ENCODE measurements around the gene APOM.

The APOM gene

DNA sequence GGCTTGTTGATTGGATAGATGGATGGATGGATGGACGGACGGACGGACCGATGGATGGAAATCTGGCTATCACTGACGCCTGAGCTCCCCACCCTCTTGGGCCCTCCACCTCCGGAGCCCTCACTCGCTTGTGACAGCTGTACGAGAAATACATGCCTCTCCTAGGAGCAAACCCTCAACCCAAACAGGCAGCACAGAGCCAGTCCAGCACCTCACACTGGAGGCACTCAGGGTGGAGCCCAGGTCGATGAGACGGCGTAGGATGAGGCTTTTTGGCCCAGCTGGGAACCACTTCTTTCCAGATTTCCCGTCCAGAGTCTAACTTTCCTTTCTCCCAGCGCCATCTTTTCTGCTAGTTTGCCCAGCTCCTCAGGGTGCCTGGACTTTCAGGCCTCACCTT is 27.9 kb downstream of the APOM start:
- no peak for DNase-seq

DNA sequence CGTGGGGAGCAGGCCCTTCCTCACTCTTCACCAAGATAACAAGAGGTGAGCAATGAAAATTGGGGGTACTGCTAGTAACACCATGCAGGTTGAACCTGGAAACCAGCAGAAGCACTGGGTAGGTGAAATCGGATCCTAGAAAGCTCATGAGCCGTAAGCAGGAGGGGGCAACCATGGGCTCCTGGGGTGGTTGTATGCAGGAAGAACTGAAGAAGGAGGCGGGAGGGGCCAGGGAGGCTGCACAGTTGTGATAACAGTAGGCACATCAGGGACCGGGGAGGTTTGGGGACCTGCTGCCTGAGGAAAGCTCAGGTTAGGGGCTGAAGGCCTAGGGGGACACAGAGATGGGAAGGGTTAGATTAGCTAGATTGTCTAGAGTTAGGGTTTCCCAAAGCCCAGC is 30.8 kb downstream of the APOM start:
- DNase-seq: no peak

DNA sequence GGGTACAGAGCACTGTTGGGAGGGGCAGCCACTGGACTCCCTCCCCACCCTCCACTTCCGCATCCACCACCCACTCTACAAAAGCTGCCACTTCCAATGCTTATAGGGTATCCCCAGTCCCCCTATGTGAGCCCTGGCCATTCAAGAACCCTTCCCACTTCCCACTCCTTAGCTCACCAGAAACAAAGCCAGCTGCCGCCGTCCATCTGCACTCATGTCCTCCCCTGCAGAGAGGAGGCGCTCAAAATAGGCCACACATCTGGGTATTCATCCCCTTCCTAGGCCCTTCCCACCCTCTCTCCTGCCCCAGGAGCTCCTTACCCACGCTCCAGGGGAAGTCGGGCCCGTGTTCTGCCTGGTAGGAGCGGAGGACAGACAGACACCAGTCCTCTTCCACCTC is 31.6 kb downstream of the APOM start:
- no peak for DNase-seq

DNA sequence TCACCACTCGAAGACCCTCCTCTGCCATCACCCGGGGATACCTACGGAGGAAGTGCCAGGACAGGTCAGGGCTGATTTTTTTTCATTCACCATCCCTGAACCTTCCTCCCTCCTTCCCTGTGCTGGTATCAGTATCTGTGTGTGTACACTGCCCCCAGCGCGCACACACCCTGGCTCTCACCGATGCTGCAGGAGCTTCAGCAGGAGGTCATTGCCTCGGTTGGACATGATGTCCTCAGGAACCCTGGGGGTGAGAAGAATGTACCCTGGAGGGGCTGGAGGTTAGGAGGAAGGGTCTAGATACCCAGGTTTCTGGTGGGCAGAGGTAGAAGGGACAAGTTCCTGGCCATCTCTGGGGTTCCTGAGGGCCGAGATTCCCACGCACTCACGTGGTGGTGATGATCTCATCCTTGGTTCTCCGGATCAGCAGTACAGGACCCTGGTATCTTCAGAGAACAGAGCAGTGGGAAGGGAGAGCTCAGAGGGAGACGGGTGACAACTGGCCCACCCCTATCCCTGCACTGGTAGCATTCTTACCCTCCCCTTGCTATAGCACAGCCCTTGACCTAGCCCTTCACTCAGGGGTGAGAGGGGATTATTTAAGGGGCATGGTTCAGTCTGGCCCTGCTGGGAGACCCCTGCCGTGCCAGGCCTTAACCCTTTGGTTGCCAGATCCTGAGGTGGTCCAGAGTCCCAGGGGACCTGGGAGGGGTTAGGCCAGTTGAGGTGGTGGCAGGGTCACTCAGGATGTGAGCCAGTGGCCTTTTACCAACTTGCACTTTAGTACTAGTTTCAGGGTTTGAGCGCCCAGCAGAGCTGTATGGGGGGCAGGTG is 32.4 kb downstream of the APOM start:
- DNase-seq: no peak

- DNase-seq: no peak
Measured at GRCh38 chr6:31689249-31690110, 33.8 kb downstream of the APOM start.

GRCh38 chr6:31690231-31691077 is 34.8 kb downstream of the APOM start:
- DNase-seq: no peak

DNA sequence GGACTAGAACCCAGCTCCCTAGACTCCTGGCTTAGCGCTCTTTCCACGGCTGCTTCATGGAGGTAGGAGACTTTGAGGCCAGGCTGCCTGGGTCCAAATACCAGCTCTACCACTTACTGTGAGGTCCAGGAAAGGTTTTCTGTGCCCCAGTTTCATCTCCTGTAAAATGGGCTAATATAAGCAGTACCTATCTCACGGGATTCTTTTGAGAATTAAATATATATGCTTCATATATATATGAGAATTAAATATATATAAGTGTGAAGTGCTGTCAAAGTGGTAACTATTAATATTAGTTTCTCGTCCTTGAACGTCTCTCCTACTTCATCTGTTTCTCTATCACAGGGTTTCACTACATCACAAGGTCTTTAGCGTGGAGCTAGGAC is 35.4 kb downstream of the APOM start:
- no peak for DNase-seq

GRCh38 chr6:31691564-31692108 is 35.9 kb downstream of the APOM start:
- DNase-seq: no peak

GRCh38 chr6:31692353-31692752 is 36.7 kb downstream of the APOM start:
- no peak for DNase-seq

- DNase-seq: no peak
Measured at GRCh38 chr6:31692886-31693285, 37.2 kb downstream of the APOM start.

DNA sequence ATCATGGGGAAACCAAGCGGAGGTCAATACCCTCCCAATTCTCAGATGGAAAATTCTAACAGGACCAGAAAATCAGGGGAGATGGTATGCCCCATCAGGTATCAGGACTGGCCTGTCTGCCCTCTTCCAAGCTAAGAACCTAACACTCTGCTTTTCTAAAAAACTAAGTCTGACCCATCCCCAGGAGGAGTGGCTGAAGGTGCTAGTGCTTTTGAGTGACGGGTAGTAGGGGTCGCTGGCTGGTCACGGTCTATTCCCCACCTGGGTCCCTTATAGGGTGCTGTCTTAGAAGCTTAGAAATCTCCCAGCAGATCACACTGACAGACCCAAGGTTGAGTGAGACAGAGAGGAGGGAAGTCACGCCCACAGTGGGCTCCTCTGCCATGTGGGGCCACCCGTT is 37.8 kb downstream of the APOM start:
- no peak for DNase-seq

- DNase-seq: no peak
Measured at GRCh38 chr6:31697555-31697954, 41.9 kb downstream of the APOM start.

- no peak for DNase-seq
Measured at GRCh38 chr6:31700740-31701401, 45.2 kb downstream of the APOM start.

- no peak for DNase-seq
Measured at GRCh38 chr6:31701666-31702404, 46.1 kb downstream of the APOM start.

- no peak for DNase-seq
Measured at GRCh38 chr6:31702405-31702818, 46.7 kb downstream of the APOM start.

DNA sequence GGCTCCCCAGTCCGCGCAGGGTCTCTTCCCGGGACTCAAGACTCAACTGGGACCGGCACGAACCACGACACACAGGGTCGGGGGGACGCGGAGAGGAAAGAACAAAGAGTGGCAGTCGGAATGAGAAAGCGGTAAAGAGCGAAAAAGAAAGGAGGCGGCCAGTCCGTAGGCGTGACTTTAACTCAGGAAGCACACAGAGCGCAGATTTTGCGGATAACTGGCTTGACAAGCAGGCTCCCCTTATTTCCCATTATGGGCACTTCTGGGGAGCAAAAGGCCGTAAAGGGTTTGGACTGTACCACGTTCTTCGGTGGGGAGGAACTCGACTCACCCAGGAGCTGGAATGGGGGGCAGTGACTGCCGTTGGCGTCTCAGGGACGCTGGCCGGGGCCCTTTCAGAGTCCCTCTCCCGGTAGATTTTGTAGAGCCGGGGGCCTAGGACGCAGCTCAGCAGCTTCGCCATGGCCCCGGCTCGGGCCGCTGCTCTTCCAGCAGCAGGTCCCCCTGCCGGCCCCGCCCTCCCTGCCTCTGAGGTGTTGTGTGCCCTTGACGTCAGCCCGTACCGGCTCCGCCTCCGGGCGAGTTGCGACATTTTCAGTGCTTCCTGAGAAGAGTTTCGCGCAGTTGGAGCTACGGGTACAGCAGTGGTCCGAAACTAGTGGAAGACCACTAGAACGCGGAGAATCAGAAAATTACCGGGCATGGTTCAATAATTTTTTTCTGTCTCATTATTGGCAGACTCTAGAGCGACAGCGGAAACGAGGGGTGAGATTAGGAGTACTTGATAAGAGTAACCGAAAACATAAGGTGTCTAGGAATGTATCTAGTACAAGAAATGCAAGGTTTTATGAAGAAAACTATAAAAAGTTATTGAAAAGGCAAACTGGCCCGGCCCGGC is 47.4 kb downstream of the APOM start, which contains the start of gene ABHD16A:
Gene ABHD16A, minus strand, starts transcription at position 506 of the 898 bp plus-strand sequence. Its CDS starts 43 bp downstream, at position 463.
- peak; percentile 94 for DNase-seq

GRCh38 chr6:31705931-31706330 is 50.2 kb downstream of the APOM start:
- DNase-seq: no peak

- no peak for DNase-seq
Measured at GRCh38 chr6:31706599-31706998, 50.9 kb downstream of the APOM start, which contains the start of gene LY6G6F. TSS of gene LY6G6F (plus strand) at chr6:31706866. CDS start at chr6:31706907, 41 bp downstream.

DNA sequence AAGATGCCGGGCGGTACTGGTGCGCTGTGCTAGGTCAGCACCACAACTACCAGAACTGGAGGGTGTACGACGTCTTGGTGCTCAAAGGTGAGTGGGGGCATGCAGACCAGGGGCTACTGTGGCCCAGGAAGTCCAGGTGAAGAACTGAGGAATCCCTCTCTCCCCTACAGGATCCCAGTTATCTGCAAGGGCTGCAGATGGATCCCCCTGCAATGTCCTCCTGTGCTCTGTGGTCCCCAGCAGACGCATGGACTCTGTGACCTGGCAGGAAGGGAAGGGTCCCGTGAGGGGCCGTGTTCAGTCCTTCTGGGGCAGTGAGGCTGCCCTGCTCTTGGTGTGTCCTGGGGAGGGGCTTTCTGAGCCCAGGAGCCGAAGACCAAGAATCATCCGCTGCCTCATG is 52.0 kb downstream of the APOM start:
- DNase-seq: no peak
